Panc1 (cell line): Measurements from ENCODE around the gene RPAP2.

Experiments used
- POLR2AphosphoS5 ChIP-seq: IDR thresholded peaks from 2 replicates; pipeline ENCODE4 v1.6.1; 2012; ENCODE audit warnings: mild to moderate bottlenecking, low read depth, low read length, moderate library complexity
- TF ChIP-seq, protein P1 (sequence below): fragments of 450-650 bp; IDR thresholded peaks from 2 replicates; pipeline ENCODE4 v1.5.1; 2017; ENCODE audit warnings: mild to moderate bottlenecking

DNA sequence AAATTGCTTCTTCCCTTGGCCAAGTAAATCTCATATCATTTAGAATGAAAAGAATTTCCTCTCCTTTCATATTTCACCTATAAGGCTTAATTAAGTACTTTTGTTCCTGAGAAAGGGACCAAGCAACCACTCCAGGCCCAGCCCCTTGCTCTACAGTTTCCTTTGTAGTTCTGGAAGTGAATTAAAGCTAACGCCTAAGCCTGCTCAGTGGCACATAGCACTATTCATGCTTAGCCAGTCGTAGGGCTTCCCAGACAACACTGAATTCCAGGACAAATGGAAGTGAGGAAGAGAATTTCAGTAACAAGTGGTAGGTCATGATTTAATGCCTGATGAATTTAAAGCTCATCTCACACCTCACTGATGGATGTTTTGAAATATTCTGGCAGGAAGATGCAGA is 73.3 kb downstream of the RPAP2 start:
- TF ChIP-seq, protein P1, sequence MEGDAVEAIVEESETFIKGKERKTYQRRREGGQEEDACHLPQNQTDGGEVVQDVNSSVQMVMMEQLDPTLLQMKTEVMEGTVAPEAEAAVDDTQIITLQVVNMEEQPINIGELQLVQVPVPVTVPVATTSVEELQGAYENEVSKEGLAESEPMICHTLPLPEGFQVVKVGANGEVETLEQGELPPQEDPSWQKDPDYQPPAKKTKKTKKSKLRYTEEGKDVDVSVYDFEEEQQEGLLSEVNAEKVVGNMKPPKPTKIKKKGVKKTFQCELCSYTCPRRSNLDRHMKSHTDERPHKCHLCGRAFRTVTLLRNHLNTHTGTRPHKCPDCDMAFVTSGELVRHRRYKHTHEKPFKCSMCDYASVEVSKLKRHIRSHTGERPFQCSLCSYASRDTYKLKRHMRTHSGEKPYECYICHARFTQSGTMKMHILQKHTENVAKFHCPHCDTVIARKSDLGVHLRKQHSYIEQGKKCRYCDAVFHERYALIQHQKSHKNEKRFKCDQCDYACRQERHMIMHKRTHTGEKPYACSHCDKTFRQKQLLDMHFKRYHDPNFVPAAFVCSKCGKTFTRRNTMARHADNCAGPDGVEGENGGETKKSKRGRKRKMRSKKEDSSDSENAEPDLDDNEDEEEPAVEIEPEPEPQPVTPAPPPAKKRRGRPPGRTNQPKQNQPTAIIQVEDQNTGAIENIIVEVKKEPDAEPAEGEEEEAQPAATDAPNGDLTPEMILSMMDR: no peak
- no peak for TF ChIP-seq POLR2AphosphoS5
